Endothelial cell of umbilical vein (primary cell): ENCODE measurements around the gene KRTAP1-1. TPM values are rescaled to one million over a fixed set of nuclear protein-coding genes. Genes with fewer than 3 reads are reported as not detected.

Experiments used
- BruUV-seq: library from RNA; stranded (reverse); fragments of 400-500 nt; replicated peaks from 2 replicates; lab custom pipeline; 2021; lab: Mats Ljungman, UMichigan
- CTCF ChIA-PET: fragments of 300-600, 350-600 bp; sonication (Branson Sonifier 250); formaldehyde crosslinking; loops from one replicate; lab custom pipeline; 2021; ENCODE audit warnings: antibody characterized with exemption, inconsistent platforms; lab: Charles Lee
- POLR2A ChIA-PET: fragments of 300-600, 350-600 bp; sonication (Branson Sonifier 250); formaldehyde crosslinking; loops from one replicate; lab custom pipeline; 2021; ENCODE audit warnings: antibody characterized with exemption, inconsistent platforms; lab: Charles Lee
- DNase-seq: peaks from one replicate; pipeline ENCODE4 v3.0.0-alpha.2; 2011; ENCODE audit warnings: low read depth, low spot score
- FAIRE-seq: peaks from 2 replicates; lab custom pipeline; 2011; peaks lifted over from hg19 to GRCh38; lab: Jason Lieb, UNC
- H2AFZ ChIP-seq: 2 replicates; pipeline ENCODE4 v1.6.0; 2012; ENCODE audit warnings: low read depth, low read length, control low read depth, inconsistent platforms
- H3K27ac ChIP-seq: 2 replicates; pipeline ENCODE4 v1.5.1; 2011; ENCODE audit warnings: low read depth, mild to moderate bottlenecking, control low read depth, low read length, moderate library complexity; ENCODE audit not compliant: insufficient read depth
- H3K27me3 ChIP-seq, 2 experiments: 2 replicates each; pipeline versions ENCODE4 v1.6.0 to v1.6.1; 2011; ENCODE audit warnings: low read length in 2 of 2, mixed read lengths in 1 of 2; ENCODE audit not compliant: control insufficient read depth in 2 of 2, insufficient read depth in 2 of 2
- H3K36me3 ChIP-seq, 2 experiments: 2 replicates in 1 of 2; 3 replicates in 1 of 2; pipeline ENCODE4 v1.5.1; 2011; ENCODE audit warnings: low read length in 2 of 2, mild to moderate bottlenecking in 1 of 2, moderate library complexity in 1 of 2; ENCODE audit not compliant: control insufficient read depth in 2 of 2, insufficient read depth in 2 of 2; ENCODE audit errors: extremely low read depth in 1 of 2
- H3K4me1 ChIP-seq: 3 replicates; pipeline ENCODE4 v1.5.1; 2011; ENCODE audit warnings: mild to moderate bottlenecking, low read length; ENCODE audit not compliant: control insufficient read depth, insufficient read depth; ENCODE audit errors: extremely low read depth
- H3K4me2 ChIP-seq: 2 replicates; pipeline ENCODE4 v1.6.1; 2011; ENCODE audit warnings: low read length, control low read depth, mixed read lengths; ENCODE audit not compliant: insufficient read depth
- H3K4me3 ChIP-seq, 3 experiments: fragments of 200-600 bp in 1 of 3; sonication (generic), shearing (Covaris generic) in 1 of 3; replicated peaks in 1 of 3; 2 replicates each; pipeline ENCODE4 v1.5.1; 2011 to 2016; ENCODE audit warnings: control low read depth in 3 of 3, low read length in 3 of 3, mild to moderate bottlenecking in 2 of 3, inconsistent platforms in 1 of 3, low read depth in 1 of 3, moderate library complexity in 1 of 3; ENCODE audit not compliant: insufficient read depth in 1 of 3
- H3K79me2 ChIP-seq: 2 replicates; pipeline ENCODE4 v1.6.0; 2012; ENCODE audit warnings: low read length, inconsistent platforms; ENCODE audit not compliant: control insufficient read depth, insufficient read depth
- H3K9ac ChIP-seq: replicated peaks from 2 replicates; pipeline ENCODE3; 2011; ENCODE audit warnings: low read length, control low read depth; ENCODE audit not compliant: insufficient read depth; ENCODE audit errors: extremely low read depth
- H3K9me1 ChIP-seq: replicated peaks from 3 replicates; pipeline ENCODE4 v1.6.0; 2011; ENCODE audit warnings: mild to moderate bottlenecking, low read length; ENCODE audit not compliant: control insufficient read depth, insufficient read depth; ENCODE audit errors: extremely low read depth
- H3K9me3 ChIP-seq: replicated peaks from 2 replicates; pipeline ENCODE4 v1.5.1; 2012; ENCODE audit warnings: low read length, inconsistent platforms; ENCODE audit not compliant: control insufficient read depth, insufficient read depth
- H4K20me1 ChIP-seq: replicated peaks from 2 replicates; pipeline ENCODE3; 2011; ENCODE audit warnings: mild to moderate bottlenecking, low read length; ENCODE audit not compliant: control insufficient read depth, insufficient read depth; ENCODE audit errors: extremely low read depth
- EZH2 ChIP-seq: IDR thresholded peaks from 2 replicates; pipeline ENCODE4 v1.6.1; 2012; ENCODE audit warnings: borderline replicate concordance, low read depth, mild to moderate bottlenecking, moderate library complexity, low read length, inconsistent platforms; ENCODE audit not compliant: severe bottlenecking
- FOS ChIP-seq: IDR thresholded peaks from 2 replicates; pipeline ENCODE4 v1.6.1; 2011; ENCODE audit warnings: mild to moderate bottlenecking, low read length, moderate library complexity, borderline replicate concordance; ENCODE audit not compliant: insufficient read depth
- GATA2 ChIP-seq: IDR thresholded peaks from 2 replicates; pipeline ENCODE4 v1.7.0; 2011; ENCODE audit warnings: low read depth, mild to moderate bottlenecking, moderate library complexity, mixed read lengths, low read length; ENCODE audit not compliant: insufficient read length, insufficient read depth
- JUN ChIP-seq: IDR thresholded peaks from 2 replicates; pipeline ENCODE4 v1.6.1; 2011; ENCODE audit warnings: borderline replicate concordance, low read depth; ENCODE audit not compliant: insufficient read length, insufficient read depth
- MAX ChIP-seq: IDR thresholded peaks from 2 replicates; pipeline ENCODE4 v1.6.1; 2011; ENCODE audit not compliant: insufficient read depth, insufficient read length
- MYC ChIP-seq: IDR thresholded peaks from one replicate; pipeline ENCODE4 v1.6.1; 2011; ENCODE audit warnings: mild to moderate bottlenecking, low read depth, low read length
- POLR2A ChIP-seq: IDR thresholded peaks from 2 replicates; pipeline ENCODE4 v1.6.1; 2012; ENCODE audit warnings: low read depth, mild to moderate bottlenecking, control low read depth, low read length
- POLR2AphosphoS5 ChIP-seq: IDR thresholded peaks from 2 replicates; pipeline ENCODE4 v1.6.1; 2012; ENCODE audit warnings: low read depth, mild to moderate bottlenecking, control low read depth, low read length, moderate library complexity; ENCODE audit not compliant: insufficient read depth
- dilution Hi-C: fragments of 300-500 bp; cut with MboI; formaldehyde crosslinking; loops from one replicate; pipeline ENCODE4 v1.15.0; 2019; ENCODE audit warnings: low sequenced_read_pairs; ENCODE audit not compliant: extremely low pct_ligation_motif_present
- intact Hi-C: fragments of 100-400 bp; cut with micrococcal nuclease; formaldehyde crosslinking; loops from one replicate; pipeline ENCODE4 v1.10.0; 2022
- polyA plus RNA-seq, 4 experiments: library from polyadenylated mRNA; depleted of rRNA in 3 of 4; stranded (reverse) in 3 of 4; unstranded in 1 of 4; fragments of >200 nt; gene quantifications; 2 replicates each; pipeline versions ENCODE4 v1.2.1 to v1.2.3, GENCODE V29; 2011 to 2012; ENCODE audit warnings: missing spikeins in 1 of 4
- total RNA-seq: library from RNA; stranded (reverse); gene quantifications from 2 replicates; pipeline ENCODE4 v1.2.3, GENCODE V29; 2021
- TF ChIP-seq, protein P1 (sequence below), 2 donors: IDR thresholded peaks; 1 replicate in 1 of 2; 2 replicates in 1 of 2; pipeline ENCODE4 v1.5.1; 2011; ENCODE audit warnings: low read length in 2 of 2, mild to moderate bottlenecking in 2 of 2, moderate library complexity in 2 of 2, control low read depth in 1 of 2, inconsistent platforms in 1 of 2, low read depth in 1 of 2; ENCODE audit not compliant: insufficient read depth in 1 of 2; ENCODE audit errors: extremely low read depth in 1 of 2

The KRTAP1-1 gene
- total and polyA plus RNA-seq, 2 donors (not counting 3 experiments of a cell fraction or from before 2014, with no cell fraction given) = not detected

- no peak within 1 kb of the TSS for H2AFZ ChIP-seq
- H3K27me3 ChIP-seq = peaks cover 0 to 1% of the 10 kb centered on the region in 2 experiments
- no peaks in the 10 kb centered on the region for H4K20me1 ChIP-seq
- H3K27ac ChIP-seq = no peak within 1 kb of the TSS
- H3K9me3 ChIP-seq = no peaks in the 10 kb centered on the region
- intact Hi-C loops (no loop called here), dilution Hi-C loops (no loop called here)
- H3K79me2 ChIP-seq = no peaks in the 10 kb centered on the region
- no peaks in the 10 kb centered on the region for H3K9me1 ChIP-seq
- no peak within 1 kb of the TSS for H3K4me2 ChIP-seq
- TF ChIP-seq POLR2A (no peak), MAX (no peak), EZH2 (no peak), FOS (no peak), JUN (no peak), POLR2AphosphoS5 (no peak), GATA2 (no peak), MYC (no peak)
- TF ChIP-seq, protein P1, sequence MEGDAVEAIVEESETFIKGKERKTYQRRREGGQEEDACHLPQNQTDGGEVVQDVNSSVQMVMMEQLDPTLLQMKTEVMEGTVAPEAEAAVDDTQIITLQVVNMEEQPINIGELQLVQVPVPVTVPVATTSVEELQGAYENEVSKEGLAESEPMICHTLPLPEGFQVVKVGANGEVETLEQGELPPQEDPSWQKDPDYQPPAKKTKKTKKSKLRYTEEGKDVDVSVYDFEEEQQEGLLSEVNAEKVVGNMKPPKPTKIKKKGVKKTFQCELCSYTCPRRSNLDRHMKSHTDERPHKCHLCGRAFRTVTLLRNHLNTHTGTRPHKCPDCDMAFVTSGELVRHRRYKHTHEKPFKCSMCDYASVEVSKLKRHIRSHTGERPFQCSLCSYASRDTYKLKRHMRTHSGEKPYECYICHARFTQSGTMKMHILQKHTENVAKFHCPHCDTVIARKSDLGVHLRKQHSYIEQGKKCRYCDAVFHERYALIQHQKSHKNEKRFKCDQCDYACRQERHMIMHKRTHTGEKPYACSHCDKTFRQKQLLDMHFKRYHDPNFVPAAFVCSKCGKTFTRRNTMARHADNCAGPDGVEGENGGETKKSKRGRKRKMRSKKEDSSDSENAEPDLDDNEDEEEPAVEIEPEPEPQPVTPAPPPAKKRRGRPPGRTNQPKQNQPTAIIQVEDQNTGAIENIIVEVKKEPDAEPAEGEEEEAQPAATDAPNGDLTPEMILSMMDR (IDR thresholded peaks at IDR 0.05; ENCODE audit: extremely low read depth in 1 of 2, insufficient read depth in 1 of 2, low read depth in 1 of 2, low read length in 2 of 2) = no peak
- DNase-seq (no peak), FAIRE-seq (no peak)
- H3K4me1 ChIP-seq = no peaks in the 10 kb centered on the region
- no peak within 1 kb of the TSS for H3K9ac ChIP-seq
- POLR2A ChIA-PET = no interaction called here
- no TSS peak for BruUV-seq
- CTCF ChIA-PET = interaction anchor here (1.0 kb wide), 1 partner anchor 47 kb away, joined by 4 read pairs; no protein-coding TSS in a partner anchor
- no peaks in the 10 kb centered on the region for H3K36me3 ChIP-seq
- no peak within 1 kb of the TSS for H3K4me3 ChIP-seq
Observed at GRCh38 chr17:41008811-41009210, 32.4 kb downstream of the KRTAP1-1 start, which contains the start of gene KRTAP3-1. Gene KRTAP3-1 (minus strand): TSS chr17:41009128. CDS start chr17:41009074, 54 bp downstream.
